GM12865 (cell line): Measurements from ENCODE around the gene SBNO1.

Source experiments
- DNase-seq: peaks from one replicate; pipeline ENCODE4 v3.0.0; 2010; ENCODE audit warnings: low read depth
- H3K4me3 ChIP-seq: 2 replicates; pipeline ENCODE4 v1.5.1; 2011; ENCODE audit warnings: mild to moderate bottlenecking, low read depth, low read length, control low read depth
- TF ChIP-seq, protein P1 (sequence below): IDR thresholded peaks from 2 replicates; pipeline ENCODE4 v1.5.1; 2011; ENCODE audit warnings: low read length, control low read depth, low read depth, inconsistent platforms; ENCODE audit not compliant: insufficient read depth; ENCODE audit errors: missing control alignments

The SBNO1 gene

DNA sequence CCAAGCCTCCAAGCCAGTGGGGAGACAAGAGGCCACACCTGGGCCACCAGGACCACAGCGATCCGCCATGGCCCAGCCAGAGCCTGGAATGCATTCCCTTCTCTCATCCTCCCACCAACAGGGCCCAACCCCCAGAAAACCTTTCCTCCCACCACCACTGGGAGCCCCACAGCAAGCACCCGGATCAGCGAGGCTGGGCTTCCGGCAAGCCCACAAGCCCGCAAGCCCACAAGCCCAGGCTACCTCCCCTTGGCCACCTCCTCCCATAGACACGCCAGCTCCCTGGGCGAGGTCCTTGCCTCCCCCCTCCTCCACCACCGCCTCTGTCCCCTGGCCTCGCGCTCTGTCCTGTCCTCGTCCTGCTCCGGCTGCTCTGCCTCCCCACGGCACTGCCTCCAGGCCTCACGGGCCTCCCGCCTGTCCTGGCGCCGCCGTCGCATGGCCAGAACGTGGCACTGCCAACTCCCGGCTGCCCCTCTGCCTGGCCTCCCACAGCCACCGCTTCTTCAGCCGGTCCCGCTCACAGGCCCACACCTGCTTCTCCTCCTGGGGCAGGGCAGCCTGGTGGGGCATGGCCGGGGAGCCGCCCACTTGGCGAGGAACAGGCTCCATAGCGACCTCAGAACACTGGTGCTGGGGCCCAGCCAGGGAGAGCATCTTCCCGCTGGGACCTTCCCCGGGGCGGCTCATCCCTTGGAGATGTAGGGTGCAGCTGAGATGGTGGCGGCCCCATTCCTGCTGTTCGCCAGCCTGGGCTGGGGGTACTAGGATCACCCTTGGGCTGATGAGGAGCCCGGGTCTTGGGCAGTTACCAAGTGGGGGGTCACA is 98.6 kb downstream of the SBNO1 start:
- TF ChIP-seq, protein P1, sequence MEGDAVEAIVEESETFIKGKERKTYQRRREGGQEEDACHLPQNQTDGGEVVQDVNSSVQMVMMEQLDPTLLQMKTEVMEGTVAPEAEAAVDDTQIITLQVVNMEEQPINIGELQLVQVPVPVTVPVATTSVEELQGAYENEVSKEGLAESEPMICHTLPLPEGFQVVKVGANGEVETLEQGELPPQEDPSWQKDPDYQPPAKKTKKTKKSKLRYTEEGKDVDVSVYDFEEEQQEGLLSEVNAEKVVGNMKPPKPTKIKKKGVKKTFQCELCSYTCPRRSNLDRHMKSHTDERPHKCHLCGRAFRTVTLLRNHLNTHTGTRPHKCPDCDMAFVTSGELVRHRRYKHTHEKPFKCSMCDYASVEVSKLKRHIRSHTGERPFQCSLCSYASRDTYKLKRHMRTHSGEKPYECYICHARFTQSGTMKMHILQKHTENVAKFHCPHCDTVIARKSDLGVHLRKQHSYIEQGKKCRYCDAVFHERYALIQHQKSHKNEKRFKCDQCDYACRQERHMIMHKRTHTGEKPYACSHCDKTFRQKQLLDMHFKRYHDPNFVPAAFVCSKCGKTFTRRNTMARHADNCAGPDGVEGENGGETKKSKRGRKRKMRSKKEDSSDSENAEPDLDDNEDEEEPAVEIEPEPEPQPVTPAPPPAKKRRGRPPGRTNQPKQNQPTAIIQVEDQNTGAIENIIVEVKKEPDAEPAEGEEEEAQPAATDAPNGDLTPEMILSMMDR, result no peak
- no peak overlapping the region for H3K4me3 ChIP-seq
- DNase-seq, result no peak

DNA sequence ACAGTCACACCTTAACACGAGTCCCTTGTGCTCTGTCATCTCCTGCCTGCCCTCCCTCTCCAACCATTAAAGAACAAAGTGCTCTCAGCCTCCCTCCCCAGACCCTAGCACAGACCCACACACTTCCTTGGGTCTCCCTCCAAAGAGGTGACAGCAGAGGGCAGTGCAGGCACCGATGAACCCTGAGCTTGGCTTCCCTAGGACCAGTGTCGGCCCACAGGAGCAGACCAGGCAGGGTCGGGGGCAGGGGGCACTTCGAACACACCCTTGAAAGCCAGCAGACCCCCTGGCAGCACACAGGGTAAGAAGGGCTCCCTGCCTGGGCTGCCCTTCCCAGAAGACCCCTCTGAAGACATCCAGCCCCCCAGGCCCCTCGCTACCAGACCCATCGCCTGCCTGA is 100.0 kb downstream of the SBNO1 start:
- no peak overlapping the region for H3K4me3 ChIP-seq
- TF ChIP-seq, protein P1, result peak; percentile 31
- peak; percentile 42 for DNase-seq

DNA sequence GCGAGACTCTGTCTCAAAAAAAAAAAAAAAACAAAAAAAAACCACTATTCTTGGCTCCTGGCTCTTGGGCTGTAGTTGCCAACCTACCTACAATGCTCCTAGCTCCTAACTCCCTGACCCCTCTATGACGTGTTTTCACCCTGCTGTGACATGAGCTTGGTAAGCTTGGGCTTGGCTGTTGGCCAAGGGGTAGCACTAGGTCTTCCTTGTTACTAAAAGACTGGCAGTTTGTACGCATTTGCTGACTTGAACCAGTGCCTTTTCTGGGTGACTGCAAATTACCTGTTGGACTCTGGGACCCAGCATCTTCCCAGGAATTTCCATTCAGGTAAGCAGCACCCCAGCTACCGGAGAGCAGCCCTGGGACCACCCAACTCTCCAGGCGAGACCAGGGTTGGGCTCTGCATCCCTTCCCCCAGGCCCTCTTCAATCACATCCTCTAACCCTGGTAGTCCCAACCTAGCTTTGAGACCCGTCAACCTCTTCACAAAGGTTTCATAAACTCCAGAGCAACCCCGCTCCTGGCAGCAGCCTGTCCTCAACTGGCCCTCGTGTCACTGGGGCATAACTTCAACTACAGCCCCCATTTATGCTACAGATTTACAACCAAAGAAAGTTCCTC is 101.3 kb downstream of the SBNO1 start:
- DNase-seq, result no peak
- TF ChIP-seq, protein P1, result no peak
- H3K4me3 ChIP-seq, result no peak overlapping the region

DNA sequence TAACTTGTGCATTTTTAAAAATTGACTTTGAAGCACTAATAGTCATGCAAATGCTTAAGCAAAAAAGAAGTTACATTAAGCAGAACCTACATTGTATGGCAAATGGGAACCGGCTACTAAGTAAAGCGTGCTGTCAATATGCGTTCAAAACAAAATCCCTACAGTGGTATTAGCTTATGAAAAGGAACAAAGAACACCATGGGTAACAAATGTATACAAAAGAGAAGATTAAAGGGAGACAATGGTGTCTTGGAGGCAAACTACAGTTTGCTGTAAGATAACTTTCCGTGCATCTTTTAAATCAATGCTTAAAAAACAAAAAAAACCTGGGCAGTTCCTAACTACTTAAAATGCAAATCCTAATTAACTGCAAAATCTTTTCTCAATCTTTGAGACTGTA is 103.5 kb downstream of the SBNO1 start:
- TF ChIP-seq, protein P1, result no peak
- H3K4me3 ChIP-seq, result no peak overlapping the region
- no peak for DNase-seq

DNA sequence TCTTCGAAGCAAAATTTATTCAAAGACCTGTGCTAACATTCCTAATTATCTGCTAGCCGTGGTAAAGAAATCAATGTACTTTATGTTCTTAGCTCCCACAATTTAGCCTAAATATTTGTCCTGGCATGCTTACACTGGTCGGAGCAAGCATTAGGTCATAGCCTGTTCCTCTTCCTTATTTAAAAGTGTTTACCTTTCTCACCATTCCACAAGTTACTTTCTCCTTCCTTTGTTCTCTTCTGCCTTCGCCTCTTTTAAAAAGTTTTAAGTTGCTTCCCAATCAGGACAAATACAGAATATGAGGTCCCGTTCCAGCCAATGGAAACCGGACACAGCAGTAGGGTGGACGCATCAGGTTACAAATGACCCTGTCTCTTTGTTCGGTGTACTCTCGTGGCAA is 104.6 kb downstream of the SBNO1 start:
- TF ChIP-seq, protein P1, result no peak
- H3K4me3 ChIP-seq, result no peak overlapping the region
- DNase-seq, result no peak

DNA sequence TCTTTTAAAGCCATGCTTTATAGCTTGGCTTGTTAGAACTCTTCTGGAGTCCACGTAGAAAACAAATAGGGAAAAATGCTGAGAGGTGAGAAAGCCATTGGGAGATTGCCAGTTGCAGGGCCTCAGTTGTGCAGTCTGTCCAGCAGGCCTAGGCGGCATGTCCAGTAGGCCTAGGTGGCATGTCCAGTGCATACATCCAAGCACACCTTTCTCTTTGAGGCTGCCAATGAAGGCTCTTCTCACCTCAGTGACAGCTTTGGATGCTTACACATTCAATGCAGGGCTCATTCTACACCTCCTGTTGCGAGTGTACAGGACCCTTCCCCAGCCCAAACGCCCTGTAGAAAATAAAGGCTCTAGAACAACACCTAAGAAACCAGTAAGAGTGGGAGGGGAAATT is 106.1 kb downstream of the SBNO1 start:
- no peak for DNase-seq
- H3K4me3 ChIP-seq, result no peak overlapping the region
- TF ChIP-seq, protein P1, result no peak

DNA sequence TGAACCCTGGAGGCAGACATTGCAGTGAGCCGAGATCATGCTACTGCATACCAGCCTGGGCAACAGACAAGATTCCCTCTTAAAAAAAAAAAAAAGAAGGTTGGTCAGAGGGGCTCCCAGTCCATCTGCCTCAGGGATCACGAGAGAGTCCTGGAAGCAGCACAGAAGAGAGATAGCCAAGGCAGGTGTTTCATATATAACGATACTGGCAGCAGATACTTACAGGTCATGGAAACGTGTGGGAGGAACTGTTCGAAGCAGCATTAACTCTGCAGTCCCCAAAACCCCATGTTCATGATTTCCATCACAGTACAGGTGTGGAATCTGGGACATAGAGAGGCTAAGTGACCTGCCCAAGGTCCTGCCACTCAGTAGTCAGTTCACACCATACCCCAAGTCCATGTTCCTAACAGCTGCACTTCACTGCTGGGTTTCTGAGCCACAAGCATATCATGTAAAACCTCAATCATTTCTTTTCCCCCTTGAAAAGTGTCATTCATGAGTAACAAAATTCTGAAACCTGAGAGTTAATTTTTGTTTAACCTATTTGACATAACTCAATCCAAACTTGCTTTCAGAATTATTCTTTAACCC is 109.7 kb downstream of the SBNO1 start:
- H3K4me3 ChIP-seq, result no peak overlapping the region
- no peak for DNase-seq
- TF ChIP-seq, protein P1, result no peak
